MM.1S (cell line): Measurements from ENCODE around the gene SLC4A1AP.
A peak's percentile ranks its signal among the peaks of the same experiment; 100 is the strongest.
"Not testable (repeated sequence)": the region's sequence is repeated elsewhere in the genome, so short reads cannot be mapped to it uniquely, and the experiment has no call there.

Source experiments
- DNase-seq: peaks from one replicate; pipeline ENCODE4 v3.0.0-alpha.2; 2015
- H2AFZ ChIP-seq: fragments of 300-600 bp; sonication (generic); 2 replicates; pipeline ENCODE4 v1.6.0; 2016; ENCODE audit warnings: antibody characterized with exemption, low read length
- H3F3A ChIP-seq: fragments of 300-600 bp; sonication (generic); 2 replicates; pipeline ENCODE4 v1.6.1; 2016; ENCODE audit warnings: mild to moderate bottlenecking, antibody characterized with exemption, low read length, moderate library complexity, mixed read lengths; ENCODE audit not compliant: insufficient read depth
- H3K27ac ChIP-seq: fragments of 300-600 bp; sonication (generic); 2 replicates; pipeline ENCODE4 v1.5.1; 2016; ENCODE audit warnings: mild to moderate bottlenecking, low read length
- H3K27me3 ChIP-seq: fragments of 300-600 bp; sonication (generic); replicated peaks from 2 replicates; pipeline ENCODE4 v1.6.0; 2016; ENCODE audit warnings: low read length; ENCODE audit not compliant: insufficient read depth
- H3K36me3 ChIP-seq: fragments of 300-600 bp; sonication (generic); replicated peaks from 2 replicates; pipeline ENCODE4 v1.6.1; 2016; ENCODE audit warnings: mild to moderate bottlenecking, low read length, mixed read lengths; ENCODE audit not compliant: insufficient read depth
- H3K4me1 ChIP-seq: fragments of 300-600 bp; sonication (generic); 2 replicates; pipeline ENCODE4 v1.6.1; 2016; ENCODE audit warnings: low read length, mixed read lengths
- H3K4me2 ChIP-seq: fragments of 300-600 bp; sonication (generic); 2 replicates; pipeline ENCODE4 v1.6.0; 2016; ENCODE audit warnings: low read depth, low read length
- H3K4me3 ChIP-seq: fragments of 300-600 bp; sonication (generic); 2 replicates; pipeline ENCODE4 v1.5.1; 2016; ENCODE audit warnings: low read length, mixed read lengths
- H3K79me2 ChIP-seq: fragments of 300-600 bp; sonication (generic); 2 replicates; pipeline ENCODE4 v1.6.1; 2016; ENCODE audit warnings: mixed run types, low read length, mixed read lengths
- H3K9ac ChIP-seq: fragments of 300-600 bp; sonication (generic); 2 replicates; pipeline ENCODE4 v1.6.1; 2016; ENCODE audit warnings: low read length, mixed read lengths
- H3K9me2 ChIP-seq: fragments of 300-600 bp; sonication (generic); replicated peaks from 2 replicates; pipeline ENCODE4 v1.6.1; 2016; ENCODE audit warnings: mild to moderate bottlenecking, low read length, mixed read lengths; ENCODE audit not compliant: insufficient read depth
- H3K9me3 ChIP-seq: fragments of 300-600 bp; sonication (generic); replicated peaks from 2 replicates; pipeline ENCODE4 v1.6.1; 2016; ENCODE audit warnings: mild to moderate bottlenecking, low read length, mixed read lengths; ENCODE audit not compliant: insufficient read depth
- H4K20me1 ChIP-seq: fragments of 300-600 bp; sonication (generic); 2 replicates; pipeline ENCODE4 v1.6.1; 2016; ENCODE audit warnings: mild to moderate bottlenecking, low read length, moderate library complexity, mixed read lengths; ENCODE audit not compliant: insufficient read depth
- EZH2 ChIP-seq: fragments of 300-600 bp; sonication (generic); optimal IDR thresholded peaks from 2 replicates; pipeline ENCODE3; 2017; ENCODE audit warnings: low read depth, mild to moderate bottlenecking, antibody characterized with exemption, low read length, mixed read lengths
- EZH2phosphoT487 ChIP-seq: fragments of 300-600 bp; sonication (generic); IDR thresholded peaks from 2 replicates; pipeline ENCODE4 v1.6.1; 2018; ENCODE audit warnings: antibody characterized with exemption, low read length
- TF ChIP-seq, protein P1 (sequence below): fragments of 300-600 bp; sonication (generic); IDR thresholded peaks from 2 replicates; pipeline ENCODE4 v1.5.1; 2016; ENCODE audit warnings: antibody characterized with exemption, low read length, mixed read lengths

Gene SLC4A1AP

DNA sequence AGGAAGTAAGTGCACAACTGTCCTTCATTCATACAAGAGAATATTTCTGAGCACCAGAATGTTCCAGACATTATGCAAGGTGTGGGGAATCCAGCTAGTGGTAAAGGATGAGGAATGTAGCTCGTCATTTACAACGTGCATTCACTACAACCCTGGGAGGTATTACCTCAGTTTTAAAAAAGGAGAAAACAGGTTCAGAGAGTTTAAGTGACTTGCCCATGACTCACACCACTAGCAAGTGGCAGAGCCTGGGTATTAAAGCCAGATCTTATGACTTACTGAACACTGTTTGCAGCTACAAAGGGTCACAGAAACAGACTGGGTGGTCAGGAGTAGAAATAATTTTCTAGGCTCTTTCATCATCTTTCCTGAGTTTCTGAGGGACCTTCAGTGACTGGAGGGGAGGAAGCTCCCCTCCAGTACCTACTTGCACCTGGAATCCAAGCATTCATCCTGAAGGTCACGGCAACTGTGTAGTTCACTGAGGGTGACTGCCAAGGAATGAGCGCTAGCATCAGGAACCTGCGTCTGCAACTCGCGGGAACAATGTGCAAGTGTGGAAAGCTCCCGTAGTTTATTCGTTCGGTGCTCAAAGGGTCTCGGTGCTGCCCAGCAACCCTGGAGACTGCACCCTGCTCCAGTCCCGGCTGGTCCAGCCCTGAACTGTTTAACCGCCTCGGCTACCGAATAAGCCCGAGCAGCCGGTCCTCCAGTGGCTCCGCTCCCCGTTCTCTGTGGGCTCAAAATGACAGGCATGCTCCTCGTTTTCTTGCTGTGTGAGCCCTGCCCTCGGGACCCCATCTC lies 35.5 kb upstream of the SLC4A1AP start:
- H3K4me3 ChIP-seq = peak overlapping the region; percentile 79
- H3K4me1 ChIP-seq = no peaks in the 10 kb centered on the region
- peak overlapping the region; percentile 89 for H3K9ac ChIP-seq
- H3K4me2 ChIP-seq = peak overlapping the region; percentile 82
- no peaks in the 10 kb centered on the region; the same call in 1 of the 2 replicates for H3K36me3 ChIP-seq
- DNase-seq = no peak
- H4K20me1 ChIP-seq = no peaks in the 10 kb centered on the region
- peaks cover 23% of the 10 kb centered on the region for H3K79me2 ChIP-seq
- H3F3A ChIP-seq = peaks cover 4% of the 10 kb centered on the region; the same call in 1 of the 2 replicates
- H2AFZ ChIP-seq = peak overlapping the region; percentile 93
- H3K9me2 ChIP-seq = no peaks in the 10 kb centered on the region
- TF ChIP-seq EZH2 = no peak
- TF ChIP-seq, protein P1, sequence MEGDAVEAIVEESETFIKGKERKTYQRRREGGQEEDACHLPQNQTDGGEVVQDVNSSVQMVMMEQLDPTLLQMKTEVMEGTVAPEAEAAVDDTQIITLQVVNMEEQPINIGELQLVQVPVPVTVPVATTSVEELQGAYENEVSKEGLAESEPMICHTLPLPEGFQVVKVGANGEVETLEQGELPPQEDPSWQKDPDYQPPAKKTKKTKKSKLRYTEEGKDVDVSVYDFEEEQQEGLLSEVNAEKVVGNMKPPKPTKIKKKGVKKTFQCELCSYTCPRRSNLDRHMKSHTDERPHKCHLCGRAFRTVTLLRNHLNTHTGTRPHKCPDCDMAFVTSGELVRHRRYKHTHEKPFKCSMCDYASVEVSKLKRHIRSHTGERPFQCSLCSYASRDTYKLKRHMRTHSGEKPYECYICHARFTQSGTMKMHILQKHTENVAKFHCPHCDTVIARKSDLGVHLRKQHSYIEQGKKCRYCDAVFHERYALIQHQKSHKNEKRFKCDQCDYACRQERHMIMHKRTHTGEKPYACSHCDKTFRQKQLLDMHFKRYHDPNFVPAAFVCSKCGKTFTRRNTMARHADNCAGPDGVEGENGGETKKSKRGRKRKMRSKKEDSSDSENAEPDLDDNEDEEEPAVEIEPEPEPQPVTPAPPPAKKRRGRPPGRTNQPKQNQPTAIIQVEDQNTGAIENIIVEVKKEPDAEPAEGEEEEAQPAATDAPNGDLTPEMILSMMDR = no peak
- no peak for TF ChIP-seq EZH2phosphoT487
- H3K27me3 ChIP-seq = no peaks in the 10 kb centered on the region
- H3K9me3 ChIP-seq = no peaks in the 10 kb centered on the region
- peak overlapping the region; percentile 33; the same call in 1 of the 2 replicates for H3K27ac ChIP-seq

DNA sequence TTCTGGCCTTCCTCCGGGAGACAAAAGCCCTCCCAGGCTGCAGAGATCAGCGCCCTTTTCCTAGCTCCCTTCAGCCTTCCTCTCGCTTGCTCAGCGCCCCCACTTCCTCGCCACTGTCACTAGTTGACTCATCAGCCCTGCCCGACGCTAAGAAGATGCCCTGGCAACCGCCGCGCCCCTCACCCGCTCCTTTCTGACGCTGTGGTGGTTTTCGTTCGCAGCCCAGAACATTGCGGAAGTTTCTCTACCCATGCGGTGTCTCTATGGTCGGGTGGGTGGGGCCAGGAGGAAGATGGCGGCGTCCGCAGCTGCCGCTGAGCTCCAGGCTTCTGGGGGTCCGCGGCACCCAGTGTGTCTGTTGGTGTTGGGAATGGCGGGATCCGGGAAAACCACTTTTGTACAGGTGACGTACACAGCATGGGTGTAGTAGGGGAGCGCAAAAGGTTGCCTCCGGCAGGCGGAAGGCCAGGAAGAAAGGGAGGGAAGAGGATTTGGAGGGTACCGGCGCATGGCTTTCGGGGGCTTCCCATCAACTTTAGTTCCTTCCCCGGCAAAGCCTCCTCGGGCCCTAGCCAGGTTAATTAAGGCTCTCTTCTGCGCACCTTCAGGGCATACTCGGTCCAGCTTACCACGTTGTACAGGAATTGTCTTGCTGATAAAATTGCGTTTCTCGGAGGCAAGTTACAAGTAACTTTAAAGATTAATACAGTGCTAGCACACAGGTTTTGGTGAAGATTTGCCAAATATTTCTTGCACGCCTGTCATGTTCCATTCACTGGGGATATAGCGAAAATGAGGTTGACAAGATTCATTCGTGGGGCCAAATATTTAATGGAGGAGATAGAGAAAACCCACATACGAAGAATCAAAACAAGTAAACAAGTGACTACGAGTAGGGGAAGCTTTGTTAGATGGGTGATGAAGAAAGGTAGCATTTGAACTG lies 34.7 kb upstream of the SLC4A1AP start, which contains the start of the genes CCDC121 and GPN1:
TSS of gene CCDC121 (minus strand) at position 246 of the 943 bp plus-strand sequence. CDS start 1,213 bp downstream, outside the sequence.
TSS of gene GPN1 (plus strand) at position 284 of the 943 bp plus-strand sequence. CDS start at position 293, 9 bp downstream.
- peak within 1 kb of the TSS; percentile 89 for H3K9ac ChIP-seq
- no peaks in the 10 kb centered on the region for H3K27me3 ChIP-seq
- peaks cover 4% of the 10 kb centered on the region; the same call in 1 of the 2 replicates for H3F3A ChIP-seq
- peak within 1 kb of the TSS; percentile 79 for H3K4me3 ChIP-seq
- peak within 1 kb of the TSS; percentile 82 for H3K4me2 ChIP-seq
- DNase-seq = peak; percentile 90
- no peaks in the 10 kb centered on the region for H4K20me1 ChIP-seq
- peaks cover 23% of the 10 kb centered on the region for H3K79me2 ChIP-seq
- H3K9me2 ChIP-seq = no peaks in the 10 kb centered on the region
- peaks cover 3% of the 10 kb centered on the region; the same call in 1 of the 2 replicates for H3K36me3 ChIP-seq
- TF ChIP-seq EZH2 = no peak
- no peak for TF ChIP-seq EZH2phosphoT487
- TF ChIP-seq, protein P1 = no peak
- no peaks in the 10 kb centered on the region for H3K4me1 ChIP-seq
- no peaks in the 10 kb centered on the region for H3K9me3 ChIP-seq
- peak within 1 kb of the TSS; percentile 93 for H2AFZ ChIP-seq
- peak within 1 kb of the TSS; percentile 33; the same call in 1 of the 2 replicates for H3K27ac ChIP-seq

DNA sequence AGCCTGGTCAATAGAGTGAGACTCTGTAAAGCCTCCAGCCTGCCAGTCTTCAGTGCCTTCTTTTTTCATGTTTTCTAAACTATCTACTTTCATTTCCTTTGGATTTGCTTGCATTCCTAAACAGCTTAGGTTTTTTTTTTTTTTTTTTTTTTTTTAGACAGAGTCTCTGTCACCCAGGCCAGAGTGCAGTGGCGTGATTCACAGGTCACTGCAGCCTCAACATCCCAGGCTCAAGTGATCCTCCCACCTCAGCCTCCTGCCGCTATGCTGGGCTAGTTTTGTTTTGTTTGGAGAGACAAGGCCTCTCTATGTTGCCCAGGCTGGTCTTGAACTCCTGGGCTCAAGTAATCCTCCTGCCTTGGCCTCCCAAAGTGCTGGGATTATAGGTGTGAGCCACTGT lies 33.4 kb upstream of the SLC4A1AP start:
- H3K4me2 ChIP-seq, H3K9ac ChIP-seq, H3K9me3 ChIP-seq, H3K27me3 ChIP-seq, H3F3A ChIP-seq, H4K20me1 ChIP-seq, H3K9me2 ChIP-seq, H3K4me3 ChIP-seq, H2AFZ ChIP-seq, H3K27ac ChIP-seq, DNase-seq, H3K36me3 ChIP-seq, H3K4me1 ChIP-seq: not testable (repeated sequence)
- peaks cover 23% of the 10 kb centered on the region for H3K79me2 ChIP-seq
